Amniotic epithelial cell (primary cell): Measurements from ENCODE around the gene GALNT18.

Source experiments
- DNase-seq: peaks from one replicate; pipeline ENCODE4 v3.0.0-alpha.2; 2010; ENCODE audit warnings: low read depth

GALNT18 gene

DNA sequence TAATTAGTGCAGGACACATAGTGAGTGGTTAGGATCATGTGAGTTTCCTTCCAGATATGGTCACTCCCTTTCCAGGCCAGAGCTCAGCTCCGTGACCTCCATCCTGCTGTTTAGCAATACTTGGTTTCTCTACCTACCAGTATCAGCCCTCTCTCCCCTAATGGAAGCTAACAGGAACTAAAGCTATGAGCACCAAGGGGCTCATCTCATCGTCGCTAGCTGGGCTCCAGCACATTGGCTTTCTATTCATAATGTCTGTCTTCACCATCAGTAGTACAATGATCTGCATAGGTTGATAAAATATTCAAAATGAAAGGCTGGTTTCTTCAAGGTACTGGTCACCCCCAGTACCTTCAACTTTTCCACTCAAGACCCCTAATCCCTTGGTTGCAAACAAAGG lies 2.4 kb upstream of the GALNT18 start:
- no peak for DNase-seq

DNA sequence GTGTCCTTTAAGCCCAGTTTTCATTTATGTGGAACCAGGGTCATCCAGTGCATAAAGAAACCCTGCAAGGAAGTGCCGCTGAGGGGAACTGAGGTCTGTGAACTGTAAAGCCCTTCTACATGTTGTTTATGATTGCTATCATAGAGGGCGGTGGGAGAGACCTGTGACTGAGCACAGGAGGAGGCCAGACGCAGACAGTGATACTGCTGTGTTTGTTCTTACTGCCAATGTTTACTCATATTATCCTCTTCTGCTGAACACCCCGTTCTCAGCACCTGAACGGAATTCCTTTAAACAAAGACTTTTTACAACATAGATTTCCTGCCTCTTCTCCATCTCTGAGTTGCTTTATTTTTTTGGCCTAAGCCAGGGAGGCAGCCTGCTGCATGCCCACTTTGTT lies 967 bp upstream of the GALNT18 start:
- DNase-seq: no peak

DNA sequence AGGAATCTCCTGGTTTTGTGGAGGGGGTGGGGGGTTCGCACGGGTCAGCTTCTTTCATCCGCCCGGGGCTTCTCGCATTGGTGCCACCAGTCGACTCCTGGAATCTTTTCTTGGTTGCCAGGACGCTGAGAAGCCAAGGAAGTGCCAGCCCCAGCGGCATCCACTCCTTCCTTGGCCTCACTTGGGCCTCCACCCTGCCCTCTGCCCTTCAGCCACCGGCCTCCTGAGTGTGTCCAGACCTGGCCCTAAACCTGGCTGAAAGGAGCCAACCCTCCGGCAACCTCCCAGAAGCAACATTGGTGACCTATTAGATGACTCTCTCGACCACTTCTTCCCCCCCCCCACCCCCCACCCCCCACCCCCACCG lies 518 bp upstream of the GALNT18 start:
- no peak for DNase-seq

DNA sequence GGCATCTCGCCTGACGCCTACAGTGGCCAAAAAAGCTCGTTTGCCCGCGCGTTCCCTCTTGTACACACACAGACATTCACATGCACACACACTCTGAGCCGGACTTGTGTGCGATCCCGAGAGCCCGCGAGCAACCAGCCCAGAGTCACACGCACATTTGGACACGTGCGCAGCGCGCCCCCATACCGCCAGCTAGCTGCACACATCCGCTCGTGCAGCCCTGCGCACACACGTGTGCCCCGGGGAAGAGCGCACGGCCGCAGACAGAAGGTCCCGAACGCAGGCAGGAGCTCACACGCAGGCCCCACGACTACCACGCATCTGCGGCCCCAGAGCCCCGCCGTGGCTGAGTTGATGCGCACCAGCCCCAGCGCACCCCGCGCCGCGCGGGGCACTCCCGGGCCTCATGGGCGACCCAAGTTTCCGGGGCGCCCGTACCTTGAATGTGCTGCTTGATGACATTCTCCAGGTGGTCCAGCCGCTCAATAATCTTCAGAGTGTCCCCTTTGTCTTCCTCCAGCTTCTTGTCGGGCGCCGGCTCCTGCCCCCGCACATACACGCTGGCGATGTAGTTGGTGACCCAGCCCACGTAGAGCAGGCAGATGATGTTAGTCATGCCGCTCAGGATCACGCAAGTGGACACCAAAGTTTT lies 758 bp downstream of the GALNT18 start:
- DNase-seq: no peak

GRCh38 chr11:11620173-11620920 lies 1.5 kb downstream of the GALNT18 start:
- no peak for DNase-seq

- no peak for DNase-seq
Measured at GRCh38 chr11:11618973-11619435, 2.8 kb downstream of the GALNT18 start.

GRCh38 chr11:11615086-11615485 lies 6.7 kb downstream of the GALNT18 start:
- no peak for DNase-seq

DNA sequence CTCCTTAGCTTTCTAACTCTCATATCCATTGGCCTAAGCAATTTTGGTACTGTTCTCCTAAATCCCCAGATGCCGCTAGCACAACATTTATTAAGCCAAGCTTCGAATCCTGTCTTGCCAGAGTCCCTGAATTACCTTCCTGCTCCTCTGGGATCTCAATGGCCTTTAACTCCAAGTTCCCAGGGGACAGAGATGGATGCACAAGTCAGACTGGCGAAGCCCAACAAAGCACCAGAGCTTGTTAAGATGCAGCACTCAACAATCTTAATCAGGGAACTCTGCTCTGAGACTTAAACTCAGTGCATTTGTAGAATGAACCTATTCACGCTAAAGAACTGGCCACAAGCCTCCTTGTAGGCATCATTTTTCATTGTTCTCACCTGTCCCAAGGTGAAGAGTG lies 9.4 kb downstream of the GALNT18 start:
- no peak for DNase-seq

DNA sequence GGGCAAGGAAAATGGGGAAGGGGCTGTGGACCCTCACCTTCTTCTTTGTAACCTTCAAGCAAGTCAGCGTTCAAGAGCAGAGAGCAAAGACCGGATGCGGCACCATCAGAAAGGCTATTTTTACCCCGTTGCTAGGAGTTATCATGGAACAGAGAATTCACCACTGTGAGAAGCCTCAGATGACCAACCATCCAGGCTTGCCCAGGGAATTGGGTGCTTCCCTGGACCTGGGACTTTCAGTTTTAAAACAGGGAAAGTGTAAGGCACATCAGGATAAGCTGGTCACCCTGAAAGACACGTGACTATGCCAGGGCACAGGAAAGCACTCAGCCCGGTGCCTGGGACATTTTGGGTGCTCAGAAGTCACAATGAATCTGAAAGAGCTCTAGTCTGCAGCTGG lies 10.4 kb downstream of the GALNT18 start:
- DNase-seq: no peak

DNA sequence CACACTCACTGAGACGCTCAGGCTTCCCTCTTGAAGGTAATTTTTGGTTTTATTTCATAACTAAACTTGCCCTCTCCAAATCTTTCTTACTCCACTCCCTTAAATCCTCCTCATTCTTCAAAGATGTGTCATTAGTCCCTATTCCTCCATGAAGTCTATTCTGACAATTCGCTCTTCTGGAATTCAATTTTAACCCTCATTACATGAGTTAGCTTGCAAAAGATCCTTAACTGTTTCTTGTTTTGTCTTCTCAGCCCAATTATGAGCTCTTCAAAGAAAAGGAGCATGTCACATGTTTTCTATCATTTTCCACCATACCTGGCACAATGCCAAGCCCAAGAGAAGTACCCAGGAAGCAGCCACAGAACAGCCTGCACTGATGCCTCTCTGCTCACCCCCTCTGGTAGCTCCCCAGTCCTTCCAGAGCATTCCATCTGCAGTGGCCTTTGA lies 13.0 kb downstream of the GALNT18 start:
- no peak for DNase-seq

DNA sequence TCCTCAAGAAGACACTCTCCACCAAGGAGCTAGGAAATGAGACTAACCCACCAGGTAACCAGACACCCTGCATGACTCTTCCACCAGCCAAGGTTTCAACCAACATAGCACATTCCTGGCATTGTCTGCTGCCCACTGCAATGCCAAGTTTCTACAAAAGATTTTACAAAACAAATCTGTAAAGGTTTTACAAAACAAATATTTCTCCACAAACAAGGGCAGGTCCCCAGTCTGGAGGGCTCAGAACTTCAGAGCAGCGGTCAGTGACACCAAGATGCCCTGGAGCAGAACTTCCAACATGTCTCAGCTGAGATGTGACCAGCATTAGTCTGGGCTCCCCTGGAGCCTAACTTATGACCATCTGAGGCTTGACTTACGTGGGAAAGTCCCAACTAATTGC lies 14.0 kb downstream of the GALNT18 start:
- DNase-seq: no peak

- no peak for DNase-seq
Measured at GRCh38 chr11:11605821-11606450, 15.9 kb downstream of the GALNT18 start.

GRCh38 chr11:11605181-11605580 lies 16.6 kb downstream of the GALNT18 start:
- DNase-seq: no peak

DNA sequence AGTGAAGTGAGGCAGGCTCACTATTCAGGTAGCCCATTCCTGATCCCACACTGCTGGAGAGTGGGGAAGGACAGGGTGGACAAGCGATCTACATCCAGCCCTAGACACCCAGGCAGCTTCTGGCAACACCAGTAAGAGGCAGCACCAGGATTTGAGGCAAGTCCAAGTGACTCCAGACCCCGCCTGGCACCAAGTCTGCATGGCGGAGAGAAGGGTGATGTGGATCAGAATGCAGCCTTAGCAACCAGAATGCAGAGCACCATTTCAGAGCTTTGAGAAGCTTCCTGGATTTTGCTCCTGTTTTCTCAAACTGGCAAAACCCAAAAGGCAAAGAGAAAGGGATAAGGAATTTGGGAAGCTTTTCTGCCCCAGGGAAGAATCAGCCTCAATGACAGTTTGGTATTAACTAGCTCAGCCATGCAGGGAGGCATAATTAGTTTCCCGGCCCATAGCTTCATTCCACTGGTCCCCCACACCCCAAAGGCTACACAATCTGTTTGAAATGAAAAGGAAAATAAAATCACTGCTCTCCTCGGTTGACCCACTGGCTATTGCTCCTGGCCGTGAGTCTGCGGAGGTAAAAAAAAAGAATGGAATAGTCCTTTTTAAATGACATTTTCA lies 17.3 kb downstream of the GALNT18 start:
- no peak for DNase-seq

- no peak for DNase-seq
Measured at GRCh38 chr11:11602011-11602410, 19.8 kb downstream of the GALNT18 start.

- no peak for DNase-seq
Measured at GRCh38 chr11:11600288-11600687, 21.5 kb downstream of the GALNT18 start.

GRCh38 chr11:11598243-11598642 lies 23.6 kb downstream of the GALNT18 start:
- no peak for DNase-seq

DNA sequence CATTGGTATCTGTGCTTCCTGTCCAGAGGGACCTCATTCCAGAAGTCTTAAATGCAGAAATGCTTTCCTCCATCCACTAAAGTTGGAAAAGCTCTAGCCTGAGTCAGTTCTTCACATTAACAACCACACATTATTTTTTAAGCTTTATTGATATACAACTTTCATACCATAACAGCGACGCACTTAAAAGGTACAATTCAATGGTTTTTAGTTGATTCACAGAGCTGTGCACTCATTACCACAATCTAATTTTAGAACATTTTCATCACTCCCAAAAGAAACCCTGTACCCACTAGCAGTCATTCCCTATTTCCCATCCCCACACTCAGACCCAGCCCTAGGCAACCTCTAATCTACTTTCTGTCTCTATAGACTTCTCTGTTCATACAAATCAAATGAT lies 27.6 kb downstream of the GALNT18 start:
- DNase-seq: no peak

GRCh38 chr11:11592146-11592684 lies 29.6 kb downstream of the GALNT18 start:
- DNase-seq: no peak

GRCh38 chr11:11589437-11589836 lies 32.4 kb downstream of the GALNT18 start:
- no peak for DNase-seq

GRCh38 chr11:11588891-11589290 lies 32.9 kb downstream of the GALNT18 start:
- DNase-seq: no peak

GRCh38 chr11:11588243-11588642 lies 33.6 kb downstream of the GALNT18 start:
- DNase-seq: no peak

DNA sequence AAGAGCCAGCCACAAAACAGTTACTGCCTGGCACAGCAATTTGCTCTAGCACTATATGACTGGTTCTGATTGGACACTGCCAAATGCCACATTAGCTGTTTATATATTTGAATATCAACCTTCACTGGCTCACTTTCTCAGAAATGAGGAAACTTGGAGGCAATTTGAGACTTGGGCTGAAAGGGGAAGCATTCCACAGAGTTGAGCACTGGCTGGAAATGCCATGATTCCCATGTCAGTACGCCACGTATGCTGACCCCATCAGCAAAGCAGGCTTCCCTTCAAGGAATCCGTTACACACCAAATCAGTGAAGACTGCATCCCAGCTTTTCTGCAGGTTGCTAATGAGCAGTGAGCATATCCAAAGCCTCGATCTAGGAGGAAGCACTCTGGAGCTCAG lies 34.7 kb downstream of the GALNT18 start:
- DNase-seq: no peak
